Uterus (tissue), 2 donors: ENCODE results near the gene PRR11.

Experiments
- POLR2A ChIP-seq, 2 donors: fragments of 450-650 bp; IDR thresholded peaks; one replicate each; pipeline ENCODE4 v1.6.1; 2016; ENCODE audit warnings: antibody characterized with exemption in 2 of 2, mild to moderate bottlenecking in 1 of 2, moderate library complexity in 1 of 2
- TF ChIP-seq, protein P1 (sequence below), 4 experiments: fragments of 200-600 bp in 2 of 4; fragments of 450-650 bp in 2 of 4; sonication (generic) in 2 of 4; IDR thresholded peaks; one replicate each; pipeline ENCODE4 v1.5.1; 2016 to 2019; ENCODE audit warnings: antibody characterized with exemption in 4 of 4, mild to moderate bottlenecking in 2 of 4, moderate library complexity in 1 of 4

DNA sequence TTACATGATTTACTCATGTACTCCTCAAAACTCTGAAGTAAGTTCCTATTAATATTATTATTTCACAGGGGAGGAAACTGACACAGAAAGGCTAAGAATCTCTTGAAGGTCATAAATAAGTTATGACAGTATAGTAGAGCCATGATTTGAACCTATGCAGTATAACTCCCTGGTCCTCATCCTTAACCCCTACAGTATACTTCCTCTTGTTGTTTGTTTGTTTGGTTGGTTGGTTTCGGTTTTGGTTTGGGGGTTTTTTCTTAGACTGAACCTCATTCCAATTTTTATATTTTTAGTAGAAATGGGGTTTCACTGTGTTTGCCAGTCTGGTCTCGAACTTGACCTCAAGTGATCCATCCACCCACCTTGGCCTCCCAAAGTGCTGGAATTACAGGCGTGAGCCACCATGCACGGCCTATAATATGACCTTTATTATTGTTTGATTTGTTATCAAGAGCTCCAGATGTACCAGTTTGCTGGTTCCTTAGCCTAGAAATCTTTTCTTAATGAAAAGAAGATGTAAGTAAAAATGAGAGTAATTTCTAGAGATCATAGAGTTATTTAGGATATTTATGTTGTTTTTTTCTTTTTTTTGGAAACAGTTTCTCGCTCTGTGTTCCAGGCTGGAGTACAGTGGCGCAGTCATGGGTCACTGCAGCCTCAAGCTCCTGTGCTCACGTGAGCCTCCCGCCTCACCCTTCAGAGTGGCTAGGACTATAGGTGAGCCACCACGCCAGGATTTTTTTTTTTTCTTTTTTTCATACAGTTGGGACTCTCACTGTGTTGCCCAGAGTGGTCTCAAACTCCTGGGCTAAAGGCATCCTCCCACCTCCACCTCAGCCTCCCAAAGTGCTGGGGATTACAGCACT is 4.8 kb downstream of the PRR11 start:
- TF ChIP-seq, protein P1, sequence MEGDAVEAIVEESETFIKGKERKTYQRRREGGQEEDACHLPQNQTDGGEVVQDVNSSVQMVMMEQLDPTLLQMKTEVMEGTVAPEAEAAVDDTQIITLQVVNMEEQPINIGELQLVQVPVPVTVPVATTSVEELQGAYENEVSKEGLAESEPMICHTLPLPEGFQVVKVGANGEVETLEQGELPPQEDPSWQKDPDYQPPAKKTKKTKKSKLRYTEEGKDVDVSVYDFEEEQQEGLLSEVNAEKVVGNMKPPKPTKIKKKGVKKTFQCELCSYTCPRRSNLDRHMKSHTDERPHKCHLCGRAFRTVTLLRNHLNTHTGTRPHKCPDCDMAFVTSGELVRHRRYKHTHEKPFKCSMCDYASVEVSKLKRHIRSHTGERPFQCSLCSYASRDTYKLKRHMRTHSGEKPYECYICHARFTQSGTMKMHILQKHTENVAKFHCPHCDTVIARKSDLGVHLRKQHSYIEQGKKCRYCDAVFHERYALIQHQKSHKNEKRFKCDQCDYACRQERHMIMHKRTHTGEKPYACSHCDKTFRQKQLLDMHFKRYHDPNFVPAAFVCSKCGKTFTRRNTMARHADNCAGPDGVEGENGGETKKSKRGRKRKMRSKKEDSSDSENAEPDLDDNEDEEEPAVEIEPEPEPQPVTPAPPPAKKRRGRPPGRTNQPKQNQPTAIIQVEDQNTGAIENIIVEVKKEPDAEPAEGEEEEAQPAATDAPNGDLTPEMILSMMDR (IDR thresholded peaks at IDR 0.05) = no peak
- TF ChIP-seq POLR2A (IDR thresholded peaks at IDR 0.05) = no peak
